HAP-1 (cell line): Measurements from ENCODE around the gene FCN2.
"Not testable (repeated sequence)": the region's sequence is repeated elsewhere in the genome, so short reads cannot be mapped to it uniquely, and the experiment has no call there.

Experiments
- DNase-seq, 2 experiments: peaks; one replicate each; pipeline ENCODE4 v3.0.0-alpha.2; 2016 to 2020; ENCODE audit warnings: low spot score in 2 of 2
- H3K27me3 ChIP-seq: fragments of 250-450 bp; sonication (Bioruptor Pico); 2 replicates; pipeline ENCODE4 v1.5.1; 2020; ENCODE audit warnings: low read depth, mild to moderate bottlenecking, moderate library complexity
- H3K36me3 ChIP-seq: fragments of 250-450 bp; sonication (Bioruptor Pico); replicated peaks from 2 replicates; pipeline ENCODE4 v1.5.1; 2020; ENCODE audit warnings: mild to moderate bottlenecking
- H3K4me1 ChIP-seq: fragments of 250-450 bp; sonication (Bioruptor Pico); 2 replicates; pipeline ENCODE4 v1.5.1; 2020; ENCODE audit warnings: mild to moderate bottlenecking
- H3K4me3 ChIP-seq: fragments of 250-450 bp; sonication (Bioruptor Pico); 2 replicates; pipeline ENCODE4 v1.5.1; 2020; ENCODE audit warnings: mild to moderate bottlenecking, moderate library complexity
- H3K9me3 ChIP-seq: fragments of 250-450 bp; sonication (Bioruptor Pico); 2 replicates; pipeline ENCODE4 v1.5.1; 2020; ENCODE audit warnings: mild to moderate bottlenecking, moderate library complexity
- in situ Hi-C: fragments of 300-500 bp; cut with MboI; formaldehyde crosslinking; loops from 3 replicates; pipeline ENCODE4 v1.14.3; 2020; ENCODE audit warnings: low sequenced_read_pairs, inconsistent platforms, mixed read lengths

FCN2 gene

GRCh38 chr9:134854541-134854981 is 26.0 kb upstream of the FCN2 start:
- DNase-seq: no peak
- no peaks in the 10 kb centered on the region for H3K4me1 ChIP-seq
- no peaks in the 10 kb centered on the region for H3K27me3 ChIP-seq
- in situ Hi-C loops: no loop called here
- H3K4me3 ChIP-seq: no peak overlapping the region
- H3K36me3 ChIP-seq: no peaks in the 10 kb centered on the region
- no peaks in the 10 kb centered on the region for H3K9me3 ChIP-seq

- H3K4me1 ChIP-seq: no peaks in the 10 kb centered on the region
- in situ Hi-C loops: no loop called here
- no peak for DNase-seq
- H3K36me3 ChIP-seq: no peaks in the 10 kb centered on the region
- no peak overlapping the region for H3K4me3 ChIP-seq
- H3K9me3 ChIP-seq: no peaks in the 10 kb centered on the region
- H3K27me3 ChIP-seq: no peaks in the 10 kb centered on the region
Measured at GRCh38 chr9:134855231-134855899, 25.2 kb upstream of the FCN2 start.

- in situ Hi-C loops: no loop called here
Measured at GRCh38 chr9:134855900-134856377, 24.7 kb upstream of the FCN2 start.

GRCh38 chr9:134857451-134857850 is 23.2 kb upstream of the FCN2 start:
- in situ Hi-C loops, H3K4me3 ChIP-seq, H3K9me3 ChIP-seq, DNase-seq, H3K4me1 ChIP-seq, H3K36me3 ChIP-seq, H3K27me3 ChIP-seq: not testable (repeated sequence)

More at GRCh38 chr9:134855900-134856377, 24.7 kb upstream of the FCN2 start:
- DNase-seq: no peak
- Histone ChIP-seq H3K9me3 (no peaks in the 10 kb centered on the region), H3K4me3 (no peak overlapping the region), H3K36me3 (no peaks in the 10 kb centered on the region), H3K27me3 (no peaks in the 10 kb centered on the region), H3K4me1 (no peaks in the 10 kb centered on the region)

GRCh38 chr9:134858051-134858841 is 22.4 kb upstream of the FCN2 start:
- DNase-seq: no peak
- Histone ChIP-seq H3K9me3 (no peaks in the 10 kb centered on the region), H3K4me1 (no peaks in the 10 kb centered on the region), H3K27me3 (no peaks in the 10 kb centered on the region), H3K36me3 (no peaks in the 10 kb centered on the region), H3K4me3 (no peak overlapping the region)
- in situ Hi-C loops: no loop called here

- in situ Hi-C loops: no loop called here
Measured at GRCh38 chr9:134860510-134860909, 20.1 kb upstream of the FCN2 start.

GRCh38 chr9:134861595-134862334 is 18.8 kb upstream of the FCN2 start:
- in situ Hi-C loops: no loop called here
- DNase-seq: no peak
- no peaks in the 10 kb centered on the region for H3K36me3 ChIP-seq
- no peaks in the 10 kb centered on the region for H3K27me3 ChIP-seq
- H3K4me3 ChIP-seq: no peak overlapping the region
- H3K4me1 ChIP-seq: no peaks in the 10 kb centered on the region
- 0 out of 2 replicates have a peak, but pooled peaks cover 2% of the 10 kb centered on the region for H3K9me3 ChIP-seq

More at GRCh38 chr9:134860510-134860909, 20.1 kb upstream of the FCN2 start:
- Histone ChIP-seq H3K9me3 (0 out of 2 replicates have a peak, but pooled peaks cover 2% of the 10 kb centered on the region), H3K4me1 (no peaks in the 10 kb centered on the region), H3K36me3 (no peaks in the 10 kb centered on the region), H3K27me3 (no peaks in the 10 kb centered on the region), H3K4me3 (no peak overlapping the region)
- no peak for DNase-seq

GRCh38 chr9:134863306-134863902 is 17.2 kb upstream of the FCN2 start:
- H3K36me3 ChIP-seq: no peaks in the 10 kb centered on the region

GRCh38 chr9:134863941-134864820 is 16.4 kb upstream of the FCN2 start:
- H3K27me3 ChIP-seq: no peaks in the 10 kb centered on the region
- no peaks in the 10 kb centered on the region for H3K4me1 ChIP-seq
- H3K9me3 ChIP-seq: 0 out of 2 replicates have a peak, but pooled peaks cover 2% of the 10 kb centered on the region
- in situ Hi-C loops: no loop called here
- no peaks in the 10 kb centered on the region for H3K36me3 ChIP-seq
- no peak overlapping the region for H3K4me3 ChIP-seq
- no peak for DNase-seq

More at GRCh38 chr9:134863306-134863902, 17.2 kb upstream of the FCN2 start:
- DNase-seq: no peak
- no peaks in the 10 kb centered on the region for H3K27me3 ChIP-seq
- no peaks in the 10 kb centered on the region for H3K4me1 ChIP-seq
- in situ Hi-C loops: no loop called here
- no peak overlapping the region for H3K4me3 ChIP-seq
- 0 out of 2 replicates have a peak, but pooled peaks cover 2% of the 10 kb centered on the region for H3K9me3 ChIP-seq

- Histone ChIP-seq H3K9me3 (0 out of 2 replicates have a peak, but pooled peaks cover 2% of the 10 kb centered on the region), H3K4me3 (no peak overlapping the region), H3K4me1 (no peaks in the 10 kb centered on the region), H3K36me3 (no peaks in the 10 kb centered on the region), H3K27me3 (no peaks in the 10 kb centered on the region)
- in situ Hi-C loops: no loop called here
- no peak for DNase-seq
Measured at GRCh38 chr9:134864821-134865190, 15.8 kb upstream of the FCN2 start.

GRCh38 chr9:134867917-134868750 is 12.5 kb upstream of the FCN2 start:
- Histone ChIP-seq H3K4me1 (no peaks in the 10 kb centered on the region), H3K36me3 (no peaks in the 10 kb centered on the region), H3K4me3 (no peak overlapping the region), H3K9me3 (0 out of 2 replicates have a peak, but pooled peaks cover 2% of the 10 kb centered on the region), H3K27me3 (no peaks in the 10 kb centered on the region)
- no peak for DNase-seq
- in situ Hi-C loops: no loop called here
